ENCODE results near the gene LOXL4.
"Not testable (repeated sequence)": the region's sequence is repeated elsewhere in the genome, so short reads cannot be mapped to it uniquely, and the experiment has no call there.

LOXL4 gene

GRCh38 chr10:98240524-98240923, 27.5 kb downstream of the LOXL4 start:
- no peak for DNase-seq

DNA sequence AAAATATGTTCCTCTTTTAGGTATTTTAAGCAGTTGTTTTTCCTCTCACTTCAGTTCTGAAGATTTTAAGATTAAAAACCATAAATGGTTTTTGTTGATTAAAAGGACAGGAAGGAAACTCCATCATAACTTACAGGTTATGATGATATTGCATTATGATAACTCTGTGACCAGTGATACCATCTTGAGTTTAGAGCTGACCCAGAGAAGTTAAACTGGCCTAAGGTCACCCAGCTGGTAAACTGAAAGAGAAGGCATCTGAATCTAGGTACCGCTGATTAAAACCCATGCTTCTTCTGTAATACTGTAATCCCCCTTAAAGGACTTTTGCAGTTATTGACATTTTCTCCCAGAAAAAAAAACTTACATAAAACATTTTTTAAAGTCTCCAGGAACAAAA, 29.6 kb downstream of the LOXL4 start:
- DNase-seq: no peak

DNA sequence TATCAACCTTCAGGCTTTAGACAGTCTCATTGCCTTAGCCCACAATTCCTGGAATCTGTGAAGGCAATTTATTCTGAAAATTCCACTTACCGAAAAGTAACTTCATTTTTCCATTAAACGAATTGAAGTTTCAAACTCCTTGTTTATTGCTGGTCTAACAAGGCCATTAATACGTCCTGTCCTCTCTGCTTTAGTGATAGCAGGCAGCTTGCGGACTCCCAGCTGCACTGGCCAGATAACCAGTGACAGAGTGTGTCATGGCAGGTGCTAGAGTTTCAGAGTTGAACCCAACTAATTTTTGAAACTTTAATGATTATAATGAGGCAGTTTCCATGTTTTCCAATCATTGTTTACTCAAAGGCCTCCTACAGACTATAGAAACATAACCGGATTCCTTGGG, 31.1 kb downstream of the LOXL4 start:
- no peak for DNase-seq

DNA sequence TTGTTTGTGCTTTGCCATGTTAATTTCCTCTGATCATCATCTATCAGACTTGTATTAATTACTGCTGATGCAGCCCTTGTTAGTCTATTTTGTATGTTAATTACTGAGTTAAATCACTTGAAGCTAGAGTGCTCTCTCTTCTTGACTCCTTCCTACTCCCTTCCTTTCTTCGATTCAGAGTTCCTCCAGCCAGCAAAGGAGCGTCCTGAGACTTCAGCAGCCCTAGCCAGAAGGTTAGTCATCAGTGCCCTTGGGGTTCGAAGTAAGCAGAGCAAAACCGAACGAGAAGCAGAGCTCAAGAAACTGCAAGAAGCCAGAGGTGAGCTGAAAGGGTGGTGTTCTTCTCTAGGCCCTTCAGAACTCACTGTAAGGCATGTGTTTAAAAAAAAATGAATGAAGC, 32.1 kb downstream of the LOXL4 start:
- DNase-seq: no peak

DNA sequence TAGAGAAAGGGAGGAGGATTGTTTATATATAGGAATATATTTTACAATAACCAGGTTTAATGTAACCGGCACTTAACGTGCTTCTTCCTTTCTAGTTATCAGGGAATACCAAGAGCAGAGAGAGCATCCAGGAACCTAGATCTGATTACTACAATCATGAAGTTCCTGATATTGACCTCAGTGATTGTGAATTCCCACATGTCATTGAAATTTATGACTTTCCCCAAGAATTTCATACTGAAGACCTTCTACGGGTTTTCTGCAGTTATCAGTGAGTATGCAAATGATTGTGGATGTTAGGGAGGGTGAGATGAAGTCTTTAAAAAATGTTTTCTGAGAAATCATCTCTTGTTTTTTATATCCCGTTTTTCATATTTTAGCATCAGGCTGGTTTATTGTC, 36.6 kb downstream of the LOXL4 start:
- DNase-seq: no peak

DNA sequence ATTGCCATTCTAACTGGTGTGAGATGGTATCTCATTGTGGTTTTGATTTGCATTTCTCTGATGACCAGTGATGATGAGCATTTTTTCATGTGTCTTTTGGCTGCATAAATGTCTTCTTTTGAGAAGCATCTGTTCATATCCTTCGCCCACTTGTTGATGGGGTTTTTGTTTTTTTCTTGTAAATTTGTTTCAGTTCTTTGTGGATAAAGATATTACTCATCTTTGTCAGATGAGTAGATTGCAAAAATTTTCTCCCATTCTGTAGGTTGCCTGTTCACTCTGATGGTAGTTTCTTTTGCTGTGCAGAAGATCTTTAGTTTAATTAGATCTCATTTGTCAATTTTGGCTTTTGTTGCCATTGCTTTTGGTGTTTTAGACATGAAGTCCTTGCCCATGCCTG, 39.7 kb downstream of the LOXL4 start:
- DNase-seq: not testable (repeated sequence)

DNA sequence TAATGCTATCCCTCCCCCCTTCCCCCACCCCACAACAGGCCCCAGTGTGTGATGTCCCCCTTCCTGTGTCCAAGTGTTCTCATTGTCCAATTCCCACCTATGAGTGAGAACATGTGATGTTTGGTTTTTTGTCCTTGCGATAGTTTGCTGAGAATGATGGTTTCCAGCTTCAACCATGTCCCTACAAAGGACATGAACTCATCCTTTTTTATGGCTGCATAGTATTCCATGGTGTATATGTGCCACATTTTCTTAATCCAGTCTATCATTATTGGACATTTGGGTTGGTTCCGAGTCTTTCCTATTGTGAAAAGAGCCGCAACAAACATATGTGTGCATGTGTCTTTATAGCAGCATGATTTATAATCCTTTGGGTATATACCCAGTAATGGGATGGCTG, 40.3 kb downstream of the LOXL4 start:
- DNase-seq: not testable (repeated sequence)

- no peak for DNase-seq
These were observed 41.4 kb downstream of the LOXL4 start for GRCh38 chr10:98226508-98227144.

- DNase-seq: no peak
These were observed 43.0 kb downstream of the LOXL4 start for GRCh38 chr10:98224996-98225395.

- DNase-seq: no peak
These were observed 43.5 kb downstream of the LOXL4 start for GRCh38 chr10:98224509-98224908.

DNA sequence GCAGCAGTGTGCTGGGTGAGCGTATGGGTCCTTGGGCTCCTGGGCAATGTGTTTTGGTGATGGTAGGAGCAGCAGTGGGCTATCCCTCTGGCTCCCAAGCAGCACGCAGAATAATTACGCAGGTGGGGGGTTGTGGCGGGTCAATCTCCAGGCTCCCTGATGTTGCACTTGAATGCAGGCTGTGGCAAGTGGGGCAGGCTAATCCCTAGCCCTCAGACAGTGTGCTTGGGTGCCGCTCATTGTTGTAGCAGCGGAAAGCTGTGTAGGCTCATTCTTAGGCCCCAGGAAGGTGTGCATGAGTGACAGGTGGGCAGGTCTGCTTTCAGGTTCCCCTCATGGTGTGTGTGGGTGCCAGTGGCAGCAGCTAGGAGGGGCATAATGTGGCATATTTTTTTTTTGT, 44.1 kb downstream of the LOXL4 start:
- no peak for DNase-seq

GRCh38 chr10:98217801-98218200, 50.2 kb downstream of the LOXL4 start:
- no peak for DNase-seq

- no peak for DNase-seq
These were observed 52.6 kb downstream of the LOXL4 start for GRCh38 chr10:98215373-98215772.

DNA sequence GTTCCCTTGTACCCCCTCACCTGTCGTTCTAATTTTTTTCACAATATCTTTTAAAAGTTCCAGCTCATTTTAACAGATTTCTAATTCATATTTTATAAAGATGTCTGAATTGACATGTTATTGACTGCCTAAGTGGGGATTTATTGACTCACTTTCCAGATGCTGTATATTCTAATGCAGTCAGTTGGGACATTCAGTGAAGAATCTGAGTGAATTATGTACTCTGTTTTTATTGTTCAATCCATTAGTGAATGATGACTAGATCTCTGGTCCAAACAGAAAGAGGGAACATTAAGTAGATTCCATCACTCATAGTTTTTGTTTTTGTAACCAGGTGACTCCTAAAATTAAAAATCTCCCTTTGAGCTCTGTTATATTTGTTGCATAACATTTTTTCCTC, 54.3 kb downstream of the LOXL4 start:
- DNase-seq: no peak

- DNase-seq: no peak
These were observed 55.8 kb downstream of the LOXL4 start for GRCh38 chr10:98212196-98212595.

DNA sequence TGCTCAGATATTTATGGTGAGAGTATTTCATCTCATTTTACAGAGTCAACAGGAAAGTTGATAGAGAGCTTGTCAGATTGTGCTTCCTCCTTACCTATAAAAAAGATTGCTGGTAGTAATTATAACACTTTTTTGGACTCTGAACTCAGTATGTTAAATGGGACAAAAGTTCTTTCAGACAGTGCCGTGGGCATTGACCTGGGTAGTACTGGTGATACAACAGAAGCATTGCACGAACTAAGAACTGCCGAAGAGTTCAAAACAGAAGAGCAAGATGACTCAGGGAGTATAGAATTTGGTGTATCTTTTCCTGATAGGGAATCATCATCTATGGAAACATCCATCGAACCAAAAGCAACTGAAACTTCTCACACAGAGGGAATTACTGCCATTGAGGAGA, 58.6 kb downstream of the LOXL4 start:
- DNase-seq: no peak

GRCh38 chr10:98208925-98209324, 59.1 kb downstream of the LOXL4 start:
- DNase-seq: no peak

- DNase-seq: no peak
These were observed 62.6 kb downstream of the LOXL4 start for GRCh38 chr10:98205351-98205750.

GRCh38 chr10:98202378-98202777, 65.6 kb downstream of the LOXL4 start:
- no peak for DNase-seq

GRCh38 chr10:98201760-98202159, 66.2 kb downstream of the LOXL4 start:
- no peak for DNase-seq
